ENCODE data around the gene GMPPA. TPM values are rescaled to one million over a fixed set of nuclear protein-coding genes. Genes with fewer than 3 reads are reported as not detected.
A peak's percentile ranks its signal among the peaks of the same experiment; 100 is the strongest.

Gene GMPPA
- total RNA-seq, 1 experiment from 2014 or later: 78.1 TPM

DNA sequence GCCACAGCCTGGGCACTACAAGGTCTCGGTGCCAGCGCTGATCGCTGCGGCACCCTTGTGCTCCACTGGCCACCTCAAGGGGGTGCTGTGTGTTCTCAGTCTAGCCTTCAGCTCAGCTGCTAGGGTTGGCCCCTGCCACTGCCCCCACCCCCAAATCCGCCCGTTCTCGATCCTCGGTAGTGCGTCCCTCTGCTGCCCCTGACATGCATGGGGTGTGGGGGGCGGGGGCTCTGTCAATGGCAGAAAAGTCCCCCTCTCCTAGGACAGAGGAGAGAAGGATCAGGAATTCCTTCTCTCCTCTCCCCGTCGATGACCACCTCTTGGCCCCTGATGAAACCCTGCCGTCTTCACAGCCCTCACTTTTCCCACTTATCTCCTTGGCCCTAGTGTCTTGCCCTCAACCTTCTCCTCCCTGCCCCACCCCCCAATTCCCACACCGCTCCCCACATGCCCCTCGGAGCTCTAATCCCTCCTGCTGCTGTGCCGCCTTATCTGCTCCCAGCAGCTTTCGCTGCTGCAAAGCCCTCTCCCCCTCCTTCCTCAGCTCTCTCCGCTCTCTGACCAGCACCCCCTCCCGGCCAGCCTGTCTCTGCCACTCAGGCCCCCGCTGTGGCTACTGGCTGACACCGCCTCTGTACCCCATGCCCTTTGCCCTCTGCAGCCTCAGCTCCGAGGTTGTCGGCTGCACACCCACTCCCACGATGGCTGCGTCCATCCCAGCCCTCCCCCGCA is 11.3 kb downstream of the GMPPA start:
- H2AFZ ChIP-seq (ENCODE audit: low read length): no peak overlapping the region
- ChIA-PET POLR2A (ENCODE audit: unreplicated experiment) (interaction anchor here (0.6 kb wide), 3 partner anchors 12 to 42 kb away, joined by 3 to 41 read pairs (median 3); no protein-coding TSS in a partner anchor), CTCF (interaction anchor here (0.6 to 1.6 kb wide), 10 partner anchors 9 to 51 kb away, joined by 3 to 22 read pairs (median 8); partner anchors contain the start of gene GMPPA)
- H3K27me3 ChIP-seq (ENCODE audit: low read length): peaks cover 47% of the 10 kb centered on the region
- no peak overlapping the region for H3K27ac ChIP-seq (ENCODE audit: low read length)
- H3K4me2 ChIP-seq (ENCODE audit: low read length): peak overlapping the region; percentile 71
- no peaks in the 10 kb centered on the region for H4K20me1 ChIP-seq (ENCODE audit: low read length)
- TF ChIP-seq, protein P1, sequence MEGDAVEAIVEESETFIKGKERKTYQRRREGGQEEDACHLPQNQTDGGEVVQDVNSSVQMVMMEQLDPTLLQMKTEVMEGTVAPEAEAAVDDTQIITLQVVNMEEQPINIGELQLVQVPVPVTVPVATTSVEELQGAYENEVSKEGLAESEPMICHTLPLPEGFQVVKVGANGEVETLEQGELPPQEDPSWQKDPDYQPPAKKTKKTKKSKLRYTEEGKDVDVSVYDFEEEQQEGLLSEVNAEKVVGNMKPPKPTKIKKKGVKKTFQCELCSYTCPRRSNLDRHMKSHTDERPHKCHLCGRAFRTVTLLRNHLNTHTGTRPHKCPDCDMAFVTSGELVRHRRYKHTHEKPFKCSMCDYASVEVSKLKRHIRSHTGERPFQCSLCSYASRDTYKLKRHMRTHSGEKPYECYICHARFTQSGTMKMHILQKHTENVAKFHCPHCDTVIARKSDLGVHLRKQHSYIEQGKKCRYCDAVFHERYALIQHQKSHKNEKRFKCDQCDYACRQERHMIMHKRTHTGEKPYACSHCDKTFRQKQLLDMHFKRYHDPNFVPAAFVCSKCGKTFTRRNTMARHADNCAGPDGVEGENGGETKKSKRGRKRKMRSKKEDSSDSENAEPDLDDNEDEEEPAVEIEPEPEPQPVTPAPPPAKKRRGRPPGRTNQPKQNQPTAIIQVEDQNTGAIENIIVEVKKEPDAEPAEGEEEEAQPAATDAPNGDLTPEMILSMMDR (conservative IDR thresholded peaks at IDR 0.05; ENCODE audit: low read depth, low read length): peak; percentile 66
- no peak for TF ChIP-seq EZH2phosphoT487 (IDR thresholded peaks at IDR 0.05; ENCODE audit: borderline replicate concordance, low read length)
- no peaks in the 10 kb centered on the region for H3F3A ChIP-seq (ENCODE audit: low read length, unreplicated experiment)
- ATAC-seq: peak; percentile 81
- no peaks in the 10 kb centered on the region for H3K36me3 ChIP-seq (ENCODE audit: low read depth, low read length)
- peak overlapping the region; percentile 44 for H3K4me3 ChIP-seq (ENCODE audit: low read length)
- intact Hi-C loops (cut with micrococcal nuclease): no loop called here
- no peaks in the 10 kb centered on the region for H3K9me3 ChIP-seq (ENCODE audit: low read length)
- no TSS peak for BruUV-seq (replicated peaks)
- H3K9me2 ChIP-seq (replicated peaks; ENCODE audit: low read length): no peaks in the 10 kb centered on the region
- no peaks in the 10 kb centered on the region; the same call in 1 of the 2 replicates for H3K4me1 ChIP-seq (ENCODE audit: insufficient read depth, low read length)
- DNase-seq: peak; percentile 61
- H3K79me2 ChIP-seq (ENCODE audit: low read length): no peaks in the 10 kb centered on the region
- no peak overlapping the region for H3K9ac ChIP-seq (ENCODE audit: low read length)

DNA sequence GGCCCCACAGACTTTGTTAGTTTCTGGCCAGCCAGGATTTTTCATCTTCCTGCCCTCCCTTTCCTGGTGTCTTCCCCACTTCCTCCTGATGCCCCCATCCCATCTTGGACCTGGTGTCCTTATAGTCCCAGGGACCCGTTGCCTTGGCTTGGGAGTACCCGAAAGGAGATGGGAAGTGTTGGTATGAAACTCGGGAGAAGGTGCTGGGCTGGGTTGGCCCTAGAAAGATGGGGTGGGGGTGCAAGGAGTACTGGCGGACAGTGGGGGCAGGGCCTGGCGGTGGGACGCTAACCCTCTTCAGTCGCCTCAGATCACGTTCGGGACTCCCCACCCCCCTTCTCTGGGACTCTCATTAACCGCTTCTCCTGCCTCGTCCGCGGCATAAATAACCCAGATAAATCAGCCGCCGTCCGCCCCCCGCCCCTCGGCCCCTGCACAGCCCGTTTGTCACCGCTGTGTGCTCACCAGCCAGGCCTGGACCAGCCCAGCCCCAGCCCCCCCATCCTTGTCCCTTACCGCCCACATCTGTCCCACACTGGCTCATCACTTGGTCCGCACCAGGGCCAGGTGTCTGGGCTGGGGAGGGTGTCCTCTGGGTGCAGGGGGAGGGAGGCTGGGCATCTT is 11.9 kb downstream of the GMPPA start:
- Histone ChIP-seq H2AFZ (ENCODE audit: low read length) (no peak overlapping the region), H3K27me3 (ENCODE audit: low read length) (peaks cover 47% of the 10 kb centered on the region)

More for the DNA sequence above, 11.9 kb downstream of the GMPPA start:
- no peak for ATAC-seq
- no peaks in the 10 kb centered on the region for H4K20me1 ChIP-seq (ENCODE audit: low read length)
- H3K79me2 ChIP-seq (ENCODE audit: low read length): no peaks in the 10 kb centered on the region
- no peaks in the 10 kb centered on the region for H3K36me3 ChIP-seq (ENCODE audit: low read depth, low read length)
- intact Hi-C loops (cut with micrococcal nuclease): no loop called here
- H3K27ac ChIP-seq (ENCODE audit: low read length): no peak overlapping the region
- TF ChIP-seq, protein P1 (conservative IDR thresholded peaks at IDR 0.05; ENCODE audit: low read depth, low read length): 0 out of 2 replicates have a peak, but pooled peaks have one; percentile 6
- no peak for TF ChIP-seq EZH2 (IDR thresholded peaks at IDR 0.05; ENCODE audit: low read length, unreplicated experiment)
- DNase-seq: no peak
- CTCF ChIA-PET: interaction anchor here (0.6 to 1.4 kb wide), 7 partner anchors 8 to 35 kb away, joined by 3 to 15 read pairs (median 7); partner anchors contain the start of gene GMPPA
- no peak overlapping the region for H3K9ac ChIP-seq (ENCODE audit: low read length)
- H3K9me3 ChIP-seq (ENCODE audit: low read length): no peaks in the 10 kb centered on the region
- no TSS peak for BruUV-seq (replicated peaks)
- H3K4me3 ChIP-seq (ENCODE audit: low read length): no peak overlapping the region; the same call in 1 of the 2 replicates
- H3K4me2 ChIP-seq (ENCODE audit: low read length): peak overlapping the region; percentile 71
- no peaks in the 10 kb centered on the region for H3K9me2 ChIP-seq (replicated peaks; ENCODE audit: low read length)
- H3K4me1 ChIP-seq (ENCODE audit: insufficient read depth, low read length): no peaks in the 10 kb centered on the region; the same call in 1 of the 2 replicates
- no peaks in the 10 kb centered on the region for H3F3A ChIP-seq (ENCODE audit: low read length, unreplicated experiment)
- POLR2A ChIA-PET (ENCODE audit: unreplicated experiment): no interaction called here

All from PC-3 (cell line).